ENCODE results near the gene PARVA. TPM values are rescaled to one million over a fixed set of nuclear protein-coding genes. Genes with fewer than 3 reads are reported as not detected.
A peak's percentile ranks its signal among the peaks of the same experiment; 100 is the strongest.
"Not testable (repeated sequence)": the region's sequence is repeated elsewhere in the genome, so short reads cannot be mapped to it uniquely, and the experiment has no call there.

The PARVA gene
- total and polyA plus RNA-seq, 2 of the 4 experiments (the other 2 are of a cell fraction), result 65.2 to 80.2 TPM

DNA sequence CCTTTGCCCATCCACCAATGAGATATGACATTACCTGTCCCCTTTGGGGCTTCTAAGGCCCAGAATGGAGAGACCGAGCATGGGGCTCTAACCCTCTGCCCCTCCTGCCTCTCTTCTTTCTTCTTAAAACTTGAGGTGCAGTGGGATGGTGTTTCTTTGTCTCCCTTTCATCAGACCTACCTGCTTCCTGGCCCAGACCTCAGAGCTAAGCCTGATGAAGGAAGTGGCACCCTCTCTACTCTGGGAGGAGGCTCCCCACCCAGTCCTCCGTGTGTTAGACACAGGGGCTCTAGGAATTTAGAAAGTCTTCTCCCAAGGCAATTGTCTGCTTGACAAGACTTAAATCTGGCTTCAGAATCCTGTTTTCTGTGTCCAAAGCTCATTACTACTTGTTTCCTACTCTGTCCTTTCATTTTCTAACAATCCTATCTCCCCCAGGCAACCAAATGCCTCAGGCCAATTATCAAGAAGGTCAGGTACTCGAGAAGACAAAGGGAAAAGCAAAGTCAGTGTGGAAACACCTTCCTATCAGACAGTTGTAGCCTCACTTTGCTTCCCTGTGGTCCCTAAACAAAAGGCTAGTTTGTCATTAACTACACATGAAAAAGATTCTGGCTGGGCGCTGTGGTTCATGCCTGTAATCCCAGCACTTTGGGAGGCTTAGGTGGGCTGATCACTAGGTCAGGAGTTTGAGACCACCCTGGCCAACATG, 20.3 kb upstream of the PARVA start:
- H3K18ac ChIP-seq (ENCODE audit: low read depth, low read length), result no peak overlapping the region
- POLR2A ChIA-PET (ENCODE audit: unreplicated experiment), result no interaction called here
- CTCF ChIA-PET, result no interaction called here
- DNase-seq (no peak), ATAC-seq (ENCODE audit: low read depth) (no peak)
- H3K9me3 ChIP-seq (ENCODE audit: control insufficient read depth, insufficient read depth, low read length), result no peaks in the 10 kb centered on the region
- H3K36me3 ChIP-seq (ENCODE audit: control insufficient read depth, insufficient read depth, low read length), result no peaks in the 10 kb centered on the region
- in situ Hi-C loops (cut with MboI; ENCODE audit: low sequenced_read_pairs), result no loop called here
- no peak overlapping the region for H3K27ac ChIP-seq (ENCODE audit: insufficient read depth, low read length)
- H2BK15ac ChIP-seq (ENCODE audit: low read depth, low read length), result no peak overlapping the region
- intact Hi-C loops (cut with micrococcal nuclease), result no loop called here
- peak overlapping the region; percentile 21; the same call in 1 of the 2 replicates for H3K4ac ChIP-seq (ENCODE audit: low read depth, low read length)
- no peak overlapping the region for H2BK120ac ChIP-seq (ENCODE audit: low read depth, low read length)
- no peak overlapping the region for H4K5ac ChIP-seq (ENCODE audit: low read depth, low read length)
- 0 out of 2 replicates have a peak overlapping the region, but pooled peaks have one; percentile 1 for H2AK5ac ChIP-seq (ENCODE audit: low read depth, low read length)
- peaks cover 10% of the 10 kb centered on the region for H3K4me1 ChIP-seq (ENCODE audit: control insufficient read depth, insufficient read depth, low read length)
- dilution Hi-C loops (cut with HindIII; ENCODE audit: low sequenced_read_pairs, unreplicated experiment), result no loop called here
- H3K4me2 ChIP-seq (ENCODE audit: low read depth, low read length), result no peak overlapping the region
- H3K27me3 ChIP-seq (ENCODE audit: control insufficient read depth, insufficient read depth, low read length), result no peaks in the 10 kb centered on the region
- H3K9ac ChIP-seq (ENCODE audit: low read depth, low read length), result no peak overlapping the region
- no peak overlapping the region for H3K4me3 ChIP-seq (ENCODE audit: insufficient read depth, low read depth, low read length)
- H3K9me1 ChIP-seq (ENCODE audit: insufficient read depth, low read length), result peaks cover 3% of the 10 kb centered on the region; the same call in 1 of the 2 replicates
- no peaks in the 10 kb centered on the region for H3K79me1 ChIP-seq (ENCODE audit: low read depth in 1 of 2, low read length in 2 of 2)
- H4K91ac ChIP-seq (ENCODE audit: insufficient read depth, low read depth, low read length), result no peak overlapping the region
- H2BK20ac ChIP-seq (ENCODE audit: low read depth, low read length), result no peak overlapping the region
- H2AK9ac ChIP-seq (replicated peaks; ENCODE audit: low read depth, low read length, poor library complexity), result no peak overlapping the region
- no peak overlapping the region for H4K8ac ChIP-seq (ENCODE audit: low read depth in 2 of 2, low read length in 2 of 2)
- no CpG with 5 or more reads among the region's 4 CpGs for WGBS, 2 experiments (ENCODE audit: extremely low coverage in 2 of 2, insufficient read length in 1 of 2)
- H2BK5ac ChIP-seq (ENCODE audit: low read depth, low read length, poor library complexity, severe bottlenecking), result no peak overlapping the region
- no peak overlapping the region for H2AFZ ChIP-seq (replicated peaks; ENCODE audit: low read length, poor library complexity)
- TF ChIP-seq ELK1 (IDR thresholded peaks at IDR 0.05; ENCODE audit: borderline replicate concordance, low read depth, low read length) (no peak), CEBPB (IDR thresholded peaks at IDR 0.05; ENCODE audit: low read depth, low read length) (no peak), POLR2A (IDR thresholded peaks at IDR 0.05; ENCODE audit: low read depth, low read length) (no peak), RCOR1 (IDR thresholded peaks at IDR 0.05; ENCODE audit: insufficient replicate concordance, low read length) (no peak), CHD1 (IDR thresholded peaks at IDR 0.05; ENCODE audit: low read depth, low read length) (no peak)
- TF ChIP-seq, protein P1, sequence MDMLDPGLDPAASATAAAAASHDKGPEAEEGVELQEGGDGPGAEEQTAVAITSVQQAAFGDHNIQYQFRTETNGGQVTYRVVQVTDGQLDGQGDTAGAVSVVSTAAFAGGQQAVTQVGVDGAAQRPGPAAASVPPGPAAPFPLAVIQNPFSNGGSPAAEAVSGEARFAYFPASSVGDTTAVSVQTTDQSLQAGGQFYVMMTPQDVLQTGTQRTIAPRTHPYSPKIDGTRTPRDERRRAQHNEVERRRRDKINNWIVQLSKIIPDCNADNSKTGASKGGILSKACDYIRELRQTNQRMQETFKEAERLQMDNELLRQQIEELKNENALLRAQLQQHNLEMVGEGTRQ (IDR thresholded peaks at IDR 0.05; ENCODE audit: low read depth, low read length), result no peak
- H4K20me1 ChIP-seq (ENCODE audit: insufficient read depth, low read length), result no peaks in the 10 kb centered on the region
- H3K23ac ChIP-seq (ENCODE audit: low read depth, low read length), result no peak overlapping the region
- BruUV-seq (replicated peaks), result no TSS peak
- no peak overlapping the region for H3K14ac ChIP-seq (replicated peaks; ENCODE audit: low read depth, low read length)
- H3K56ac ChIP-seq (ENCODE audit: extremely low read depth, insufficient read depth, low read length), result no peak overlapping the region

- WGBS, 2 experiments (ENCODE audit: extremely low coverage in 2 of 2, insufficient read length in 1 of 2), result no CpG with 5 or more reads among the region's 3 CpGs
- H3K4me3 ChIP-seq (ENCODE audit: insufficient read depth, low read depth, low read length); POLR2A ChIA-PET (ENCODE audit: unreplicated experiment); H3K9me1 ChIP-seq (ENCODE audit: insufficient read depth, low read length); H3K14ac ChIP-seq (replicated peaks; ENCODE audit: low read depth, low read length); H2AFZ ChIP-seq (replicated peaks; ENCODE audit: low read length, poor library complexity); H2BK5ac ChIP-seq (ENCODE audit: low read depth, low read length, poor library complexity, severe bottlenecking); H2BK15ac ChIP-seq (ENCODE audit: low read depth, low read length); H3K9ac ChIP-seq (ENCODE audit: low read depth, low read length); H3K18ac ChIP-seq (ENCODE audit: low read depth, low read length); DNase-seq; BruUV-seq (replicated peaks); H3K4me1 ChIP-seq (ENCODE audit: control insufficient read depth, insufficient read depth, low read length); H2AK5ac ChIP-seq (ENCODE audit: low read depth, low read length); H3K27me3 ChIP-seq (ENCODE audit: control insufficient read depth, insufficient read depth, low read length); H3K79me1 ChIP-seq (ENCODE audit: low read depth in 1 of 2, low read length in 2 of 2); CTCF ChIA-PET; intact Hi-C loops (cut with micrococcal nuclease); H3K9me3 ChIP-seq (ENCODE audit: control insufficient read depth, insufficient read depth, low read length); H3K27ac ChIP-seq (ENCODE audit: insufficient read depth, low read length); ATAC-seq (ENCODE audit: low read depth); H4K8ac ChIP-seq (ENCODE audit: low read depth in 2 of 2, low read length in 2 of 2); H3K56ac ChIP-seq (ENCODE audit: extremely low read depth, insufficient read depth, low read length); H3K4me2 ChIP-seq (ENCODE audit: low read depth, low read length); H2AK9ac ChIP-seq (replicated peaks; ENCODE audit: low read depth, low read length, poor library complexity); dilution Hi-C loops (cut with HindIII; ENCODE audit: low sequenced_read_pairs, unreplicated experiment); H3K36me3 ChIP-seq (ENCODE audit: control insufficient read depth, insufficient read depth, low read length); H3K4ac ChIP-seq (ENCODE audit: low read depth, low read length); in situ Hi-C loops (cut with MboI; ENCODE audit: low sequenced_read_pairs); H4K5ac ChIP-seq (ENCODE audit: low read depth, low read length); H3K23ac ChIP-seq (ENCODE audit: low read depth, low read length); H2BK120ac ChIP-seq (ENCODE audit: low read depth, low read length); H4K91ac ChIP-seq (ENCODE audit: insufficient read depth, low read depth, low read length); H4K20me1 ChIP-seq (ENCODE audit: insufficient read depth, low read length); H2BK20ac ChIP-seq (ENCODE audit: low read depth, low read length): not testable (repeated sequence)
These were observed 19.7 kb upstream of the PARVA start for GRCh38 chr11:12357697-12358096.
